ENCODE results near the gene DAPK2.

DAPK2 gene

GRCh38 chr15:63945007-63945788 is 101.1 kb downstream of the DAPK2 start:
- DNase-seq (ENCODE audit: low spot score): peak; percentile 74
- TF ChIP-seq CTCF (IDR thresholded peaks at IDR 0.05; ENCODE audit: extremely low read depth, missing control alignments): peak; percentile 82

- no peak for DNase-seq (ENCODE audit: low spot score)
- TF ChIP-seq CTCF (IDR thresholded peaks at IDR 0.05; ENCODE audit: extremely low read depth, missing control alignments): no peak
These were observed 101.7 kb downstream of the DAPK2 start for GRCh38 chr15:63944681-63944955.

DNA sequence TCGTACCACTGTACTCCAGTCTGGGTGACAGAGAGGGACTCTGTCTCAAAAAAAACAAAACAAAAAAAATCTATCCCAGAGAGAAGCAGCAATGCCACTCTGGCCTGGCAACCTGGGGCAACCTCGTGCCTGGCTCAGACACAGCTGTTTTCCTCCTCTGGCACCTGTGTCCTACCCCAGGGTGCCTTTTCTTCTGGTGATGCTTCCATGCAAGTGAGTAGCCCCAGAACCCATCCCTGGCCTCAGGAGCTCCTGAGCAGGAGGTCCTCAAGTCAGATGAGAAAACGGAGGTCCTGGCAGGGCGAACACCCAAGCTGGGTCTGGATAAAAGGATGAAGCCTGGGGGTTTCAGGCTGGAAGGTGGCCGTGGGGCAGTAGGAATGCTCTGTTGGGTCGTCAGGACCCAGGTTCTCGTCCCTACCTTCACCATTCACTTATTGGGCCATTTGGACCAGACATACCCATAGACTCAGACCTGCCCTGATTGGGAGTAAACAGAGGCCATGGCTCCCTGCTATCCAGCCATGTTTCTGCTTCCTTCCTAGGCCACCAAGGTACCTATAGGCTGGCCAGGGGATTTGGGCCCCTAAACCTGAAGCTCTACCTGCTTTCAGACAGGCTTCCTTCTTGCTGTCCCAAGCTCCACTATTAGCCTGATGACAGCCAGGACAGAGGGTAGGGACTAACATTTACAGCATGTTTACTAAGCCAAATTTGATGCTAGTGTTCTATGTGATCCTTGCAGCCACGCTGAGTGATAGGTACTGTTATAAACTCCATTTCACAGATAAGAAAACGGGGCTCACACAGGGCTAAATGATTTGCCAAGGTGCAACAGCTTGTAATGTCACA is 102.2 kb downstream of the DAPK2 start:
- no peak for DNase-seq (ENCODE audit: low spot score)
- no peak for TF ChIP-seq CTCF (IDR thresholded peaks at IDR 0.05; ENCODE audit: extremely low read depth, missing control alignments)

- TF ChIP-seq CTCF (IDR thresholded peaks at IDR 0.05; ENCODE audit: extremely low read depth, missing control alignments): no peak
- no peak for DNase-seq (ENCODE audit: low spot score)
These were observed 103.6 kb downstream of the DAPK2 start for GRCh38 chr15:63942486-63943365.

DNA sequence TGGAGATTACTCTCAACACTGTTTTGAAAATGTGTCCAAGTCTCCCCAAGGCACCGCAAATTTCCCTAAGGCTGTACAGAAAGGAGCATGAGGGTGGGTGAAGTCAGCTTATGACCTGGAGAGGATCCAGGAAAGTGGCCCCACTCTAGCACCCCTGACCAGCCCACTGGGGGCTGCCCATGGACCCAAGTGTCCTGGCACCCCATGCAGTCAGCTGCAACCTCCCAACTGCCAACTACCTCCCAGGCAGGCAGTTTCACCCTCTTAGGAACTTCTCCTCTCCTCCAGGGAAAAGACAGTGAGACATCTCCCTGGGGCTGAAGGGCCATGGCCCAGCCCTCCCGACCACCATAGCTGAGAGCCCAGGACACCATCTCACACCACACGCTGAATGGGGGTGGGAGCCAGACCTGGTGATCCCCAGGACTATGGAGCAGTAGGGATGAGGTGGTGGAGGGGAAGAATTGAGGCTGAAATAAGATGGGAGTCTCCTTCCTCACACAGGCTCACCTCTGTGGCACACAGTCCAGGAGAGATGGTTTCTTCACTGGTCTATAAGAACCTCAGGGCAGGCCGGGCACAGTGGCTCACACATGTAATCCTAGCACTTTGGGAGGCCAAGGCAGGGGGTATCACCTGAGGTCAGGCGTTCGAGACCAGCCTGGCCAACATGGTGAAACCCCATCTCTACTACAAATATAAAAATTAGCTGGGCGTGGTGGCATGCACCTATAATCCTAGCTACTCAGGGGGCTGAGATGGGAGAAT is 104.4 kb downstream of the DAPK2 start:
- no peak for TF ChIP-seq CTCF (IDR thresholded peaks at IDR 0.05; ENCODE audit: extremely low read depth, missing control alignments)
- DNase-seq (ENCODE audit: low spot score): no peak

- no peak for DNase-seq (ENCODE audit: low spot score)
- TF ChIP-seq CTCF (IDR thresholded peaks at IDR 0.05; ENCODE audit: extremely low read depth, missing control alignments): no peak
These were observed 105.2 kb downstream of the DAPK2 start for GRCh38 chr15:63940966-63941620.
